Hematopoietic multipotent progenitor cell treated with erythropoietin and hydrocortisone succinate and interleukin-3 and kit ligand, for 17 days (in vitro differentiated cells): Measurements from ENCODE around the gene POLD4.

Experiments
- DNase-seq: peaks from one replicate; pipeline ENCODE4 v3.0.0-alpha.2; 2015; ENCODE audit warnings: low spot score

The POLD4 gene

DNA sequence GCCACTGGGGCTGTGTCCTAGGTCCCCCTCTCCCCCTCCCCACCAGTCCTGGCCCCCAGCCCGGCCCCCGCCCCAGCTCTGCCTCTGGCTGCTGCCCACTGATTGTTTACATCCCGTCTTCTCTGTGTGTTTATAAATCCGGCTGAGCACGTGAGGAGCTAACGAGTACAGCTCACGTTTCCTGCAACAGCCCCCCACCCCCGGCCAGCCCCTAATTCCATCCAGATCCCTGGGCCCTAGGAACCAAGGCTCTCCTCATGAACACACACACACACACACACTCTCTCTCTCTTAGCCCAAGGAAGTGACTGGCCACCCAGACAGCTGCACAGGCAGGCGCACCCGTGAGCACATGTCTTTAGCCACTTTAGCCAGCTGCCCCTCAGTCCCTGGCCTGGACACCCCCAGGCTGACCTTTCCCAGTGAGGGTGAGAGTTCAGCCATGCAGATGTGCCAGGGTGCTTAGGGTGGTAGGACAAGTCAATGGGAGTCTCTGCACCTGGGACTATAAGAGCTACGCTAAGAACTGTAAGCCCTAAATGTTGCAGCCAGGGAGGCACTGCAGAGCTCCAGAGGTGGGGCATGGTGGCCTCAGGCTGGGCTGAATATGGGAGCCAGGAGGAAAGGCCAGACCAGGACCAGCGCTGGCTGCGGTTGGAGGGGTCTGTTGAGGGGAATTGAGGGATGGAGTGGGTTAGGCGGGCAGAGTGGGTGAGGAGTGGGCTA lies 17.2 kb upstream of the POLD4 start:
- DNase-seq = no peak

DNA sequence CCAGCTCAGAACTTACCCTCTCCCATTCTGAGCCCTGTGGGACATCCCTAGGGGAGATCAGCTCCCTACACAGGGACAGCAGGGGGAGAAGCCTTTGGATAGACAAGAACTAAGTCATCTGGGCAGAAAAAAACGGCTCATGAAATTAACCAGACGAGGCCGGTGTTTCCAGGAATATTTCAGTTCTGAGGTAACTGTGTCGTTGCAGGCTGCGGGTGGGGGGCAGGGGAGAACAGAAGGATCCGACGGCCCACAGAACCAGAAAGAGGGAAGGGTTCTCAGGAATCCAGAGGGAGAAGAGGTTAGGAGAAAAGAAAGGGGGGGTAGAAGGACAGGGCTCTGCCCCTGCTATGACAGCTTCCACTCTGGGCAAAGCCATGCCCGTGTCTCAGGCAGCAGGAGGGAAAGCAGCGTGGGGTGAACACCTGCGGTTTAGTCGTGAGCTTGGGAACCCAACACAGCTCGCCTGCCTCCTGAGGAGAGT lies 16.5 kb upstream of the POLD4 start:
- no peak for DNase-seq

DNA sequence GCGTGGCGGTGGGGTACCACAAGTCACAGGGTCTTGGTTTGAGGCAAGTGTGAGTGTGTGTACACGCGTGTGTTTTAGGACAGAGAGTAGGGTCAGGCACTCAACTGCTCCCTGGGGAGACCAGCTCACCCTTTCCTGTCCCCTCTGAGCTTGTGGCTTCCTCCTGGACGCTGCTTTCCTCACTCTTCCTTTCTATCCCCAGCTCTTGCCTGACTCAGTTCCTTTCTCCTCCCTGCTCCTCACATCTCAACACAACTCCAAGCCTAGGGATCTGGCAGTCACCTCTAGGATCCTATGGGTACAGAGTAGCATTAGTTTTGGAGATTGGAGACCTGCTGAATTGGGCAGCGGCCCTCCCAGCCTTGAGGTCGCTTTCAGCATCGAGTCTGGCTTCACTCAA lies 15.9 kb upstream of the POLD4 start:
- no peak for DNase-seq

DNA sequence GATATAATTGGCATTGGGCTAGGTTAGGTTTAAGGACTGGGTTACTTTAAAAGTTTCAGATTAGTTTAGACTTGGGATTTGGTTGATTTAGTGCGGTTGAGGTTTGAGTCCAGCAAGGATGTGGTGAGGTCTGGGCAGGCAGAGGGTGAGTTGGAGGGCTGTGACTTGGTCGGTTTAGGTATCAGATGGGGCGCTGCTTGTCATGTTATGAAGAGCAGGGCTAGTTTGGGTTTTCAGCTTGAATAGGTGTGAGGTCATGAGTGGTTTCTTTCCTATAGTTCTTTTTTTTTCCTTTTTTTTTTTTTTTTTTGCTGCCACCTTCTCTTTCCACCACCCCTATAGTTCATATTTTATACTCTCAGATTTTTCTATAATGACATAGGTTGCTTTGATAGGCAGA lies 15.3 kb upstream of the POLD4 start:
- DNase-seq = no peak

DNA sequence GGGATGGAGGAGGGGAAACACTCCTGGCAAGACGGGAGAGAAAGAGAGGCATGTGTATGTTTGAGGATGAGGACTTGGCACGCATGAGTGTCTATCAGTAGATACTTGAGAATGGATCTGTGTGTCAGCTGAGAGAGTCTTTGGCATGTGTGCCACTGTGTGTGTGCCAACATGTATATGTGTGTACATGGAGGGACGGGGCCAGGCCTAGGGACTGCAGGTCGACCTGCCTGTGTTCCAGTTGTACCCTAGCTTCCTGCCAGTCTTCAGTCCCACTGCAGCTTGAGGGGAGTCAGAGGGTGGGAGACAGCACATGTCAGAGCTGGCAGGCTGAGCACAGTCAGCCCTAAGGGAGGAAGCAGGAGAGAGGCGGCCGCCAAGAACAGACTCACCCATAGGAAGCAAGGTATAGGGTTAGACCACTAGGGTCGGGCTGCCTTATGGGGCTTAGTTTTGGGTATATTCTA lies 14.4 kb upstream of the POLD4 start:
- no peak for DNase-seq

DNA sequence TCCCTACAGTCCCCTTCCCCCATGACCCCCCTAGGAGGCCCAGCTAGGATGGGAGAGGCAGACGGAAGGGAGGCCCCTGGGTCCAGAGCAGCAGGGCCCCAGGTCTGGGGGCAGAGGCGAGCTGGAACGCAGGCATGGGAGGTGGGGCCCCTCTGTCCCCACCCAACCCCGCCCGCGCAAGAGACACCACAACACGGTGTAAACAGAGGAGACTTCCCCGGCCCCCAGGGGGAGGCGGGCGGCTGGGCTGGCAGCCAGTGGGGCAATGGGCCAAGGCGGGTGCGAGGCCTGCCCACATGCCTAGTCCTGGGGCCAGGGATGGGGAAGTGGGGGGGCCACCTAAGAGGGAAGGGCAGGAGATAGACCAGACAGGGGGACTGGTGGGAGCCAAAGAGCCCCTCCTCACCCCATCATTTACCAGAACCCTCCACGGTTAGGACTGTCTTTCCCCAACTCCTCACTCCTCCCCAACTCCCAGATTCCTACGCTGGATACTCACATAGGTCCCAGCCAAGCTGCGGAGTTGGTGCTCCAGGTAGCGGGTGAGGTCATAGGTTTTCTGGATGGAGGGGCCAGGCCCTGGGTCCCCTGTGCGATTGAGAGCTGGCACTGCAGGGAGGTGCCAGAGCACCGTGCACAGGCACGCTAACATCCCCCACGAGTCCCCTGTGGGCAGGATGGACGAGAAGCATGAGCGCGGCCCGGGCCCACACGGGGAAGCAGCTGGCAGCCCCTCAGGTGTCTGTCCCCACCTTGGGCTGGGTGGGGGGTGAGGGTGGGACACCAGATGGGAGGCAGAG lies 13.8 kb upstream of the POLD4 start:
- DNase-seq = no peak

DNA sequence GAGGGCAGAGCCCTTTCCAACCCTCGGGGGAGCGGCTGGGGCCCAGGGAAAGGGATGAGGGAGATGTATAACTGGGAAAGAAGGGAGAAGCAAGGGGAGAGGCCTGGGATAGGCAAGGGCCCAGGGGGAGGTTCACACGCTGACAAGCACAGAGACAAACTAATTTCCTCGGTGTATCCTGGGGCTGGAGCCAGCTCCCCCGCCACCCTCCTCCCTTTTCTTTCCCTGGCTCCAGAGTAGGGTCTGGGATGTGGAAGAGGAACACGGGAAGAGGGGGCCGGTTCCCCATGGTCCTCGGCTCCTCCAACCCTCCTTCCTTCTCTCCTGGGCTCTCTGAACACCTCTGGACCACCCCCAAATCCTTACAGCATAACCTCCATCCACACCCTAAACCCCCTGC lies 13.2 kb upstream of the POLD4 start:
- no peak for DNase-seq

DNA sequence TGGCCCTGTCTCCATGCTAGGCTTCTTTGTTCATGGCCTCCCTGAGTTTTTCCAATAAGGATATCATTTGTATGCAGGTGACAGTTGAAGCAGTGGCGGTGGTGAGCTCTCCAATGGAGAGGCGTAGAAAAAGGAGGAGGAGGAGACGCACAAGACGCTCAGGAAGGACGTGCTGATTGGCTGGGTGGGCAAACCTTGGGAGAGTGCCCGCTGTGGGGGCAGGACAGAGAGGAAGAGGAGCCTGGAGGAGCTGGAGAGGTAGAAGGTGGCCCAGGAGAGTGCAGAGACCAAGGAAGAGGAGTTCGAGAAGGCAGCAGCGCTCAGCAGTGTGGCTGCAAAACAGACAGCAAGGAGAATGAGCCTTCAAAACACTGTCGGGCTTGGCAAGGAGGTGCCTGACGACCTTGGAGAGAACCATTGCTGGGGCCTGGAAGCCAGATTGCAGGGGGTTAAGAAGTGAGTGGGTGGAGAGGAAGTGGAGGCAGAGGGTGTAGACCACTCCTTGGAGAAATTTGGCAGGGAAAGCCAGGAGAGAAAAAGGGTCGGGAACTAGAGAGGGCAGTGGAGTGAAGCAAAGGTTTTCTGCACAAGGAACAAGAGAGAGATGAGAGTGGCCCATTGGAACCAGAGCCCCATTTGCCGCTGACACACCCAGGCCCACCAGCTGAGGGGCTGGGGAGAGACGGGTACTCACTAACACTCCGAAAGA lies 12.5 kb upstream of the POLD4 start:
- no peak for DNase-seq

DNA sequence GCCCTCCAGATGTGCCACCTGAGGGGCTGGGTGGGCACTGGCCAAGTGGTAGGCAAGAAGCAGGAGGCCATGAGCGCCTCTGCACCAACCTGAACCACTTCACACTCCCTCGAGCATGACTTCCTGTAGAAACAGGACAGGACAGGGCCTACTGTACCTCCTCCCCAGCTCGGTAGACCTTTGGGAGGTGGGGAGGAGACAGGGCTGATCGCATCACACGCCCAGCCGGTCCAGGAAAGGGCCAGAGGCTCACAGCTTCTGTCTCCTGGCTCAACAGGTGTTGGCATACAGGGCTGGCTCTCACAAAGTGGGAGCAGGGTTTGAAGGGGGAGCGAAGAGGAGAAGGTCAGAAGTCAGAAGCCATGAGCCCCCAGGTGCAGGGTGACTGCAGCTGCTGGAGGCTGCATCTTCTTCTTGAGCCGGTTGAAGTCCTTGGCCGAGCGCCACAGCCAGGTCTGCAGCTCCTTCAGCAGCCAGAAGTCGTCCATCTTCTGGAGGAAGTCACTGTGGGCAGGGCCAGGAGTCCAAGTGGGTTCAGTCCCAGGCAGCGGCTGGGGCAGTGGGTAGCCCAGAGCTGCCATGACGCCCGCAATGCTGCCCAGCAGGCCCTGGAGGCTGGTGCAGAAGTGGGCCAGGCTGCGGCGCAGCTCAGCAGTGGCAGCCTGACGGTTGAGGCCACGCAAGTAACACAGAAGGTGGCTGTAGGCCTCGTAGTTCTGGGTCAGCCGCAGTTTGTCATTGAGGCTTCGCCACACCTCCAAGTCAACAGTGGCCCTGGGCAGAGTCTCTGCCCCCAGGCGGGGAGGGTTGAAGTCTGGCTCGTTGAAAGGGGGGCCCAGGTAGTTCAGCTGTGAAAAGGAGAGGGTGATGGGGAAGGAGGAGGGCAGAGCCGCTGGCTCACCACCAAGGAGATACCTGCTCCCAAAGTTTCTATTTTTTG lies 11.7 kb upstream of the POLD4 start:
- no peak for DNase-seq

DNA sequence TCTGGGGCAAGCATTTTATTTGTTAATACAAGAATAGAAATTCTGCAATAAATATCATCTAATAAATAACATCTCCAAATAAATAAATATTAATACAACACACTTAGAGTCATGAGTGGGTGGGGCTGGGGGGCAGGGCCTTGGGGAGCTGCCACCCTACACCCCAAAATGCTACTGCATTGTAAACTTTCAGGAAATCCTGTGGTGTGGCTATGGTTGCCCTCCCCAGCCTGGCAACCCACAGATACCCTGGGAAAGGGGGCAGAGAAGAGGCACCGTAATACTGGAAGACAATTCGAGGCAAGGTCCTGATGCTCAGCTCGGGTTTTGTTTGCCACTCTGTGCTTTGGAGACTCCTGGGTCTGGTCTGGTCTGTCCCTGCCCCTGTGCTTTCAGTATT lies 10.8 kb upstream of the POLD4 start:
- no peak for DNase-seq

DNA sequence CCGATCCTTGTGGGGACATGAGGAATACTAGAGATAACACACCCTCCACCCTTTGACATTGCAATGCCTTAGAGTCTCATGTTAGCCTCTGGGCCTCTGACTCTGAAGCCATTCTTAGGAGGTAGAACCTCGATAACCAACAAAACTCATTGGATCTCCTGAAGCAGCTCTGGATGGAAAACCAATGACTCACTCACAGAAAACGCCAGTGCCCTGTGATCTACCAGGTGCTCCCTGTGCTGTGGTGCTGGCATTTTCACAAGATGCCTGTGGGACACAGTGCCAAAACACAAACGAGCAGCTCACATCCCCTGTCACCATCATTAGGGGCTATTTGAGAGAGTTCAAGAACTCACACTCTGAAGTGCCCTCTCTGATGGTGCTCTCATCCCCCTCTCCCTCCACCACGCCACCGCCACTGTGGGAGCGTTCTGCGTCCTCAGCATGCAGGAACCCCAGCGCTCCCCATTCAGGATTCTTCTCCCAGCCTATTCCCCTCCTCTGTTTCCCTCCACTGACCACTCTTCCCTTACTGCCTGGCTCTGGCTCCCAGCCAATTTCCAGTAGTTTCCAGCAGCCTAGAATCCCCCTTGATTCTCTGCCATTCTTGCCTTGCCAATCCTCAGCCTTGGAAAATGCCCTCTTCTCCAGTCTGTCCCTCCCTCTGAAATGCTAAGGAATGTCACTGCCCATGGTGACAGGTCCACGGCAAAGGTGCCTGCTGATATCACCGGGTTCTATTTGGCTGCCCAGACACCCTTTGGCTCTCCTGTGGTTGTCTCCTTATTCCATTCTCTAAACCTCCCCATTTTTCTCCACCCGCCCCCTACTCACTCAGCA lies 4.7 kb upstream of the POLD4 start:
- DNase-seq = peak; percentile 3

DNA sequence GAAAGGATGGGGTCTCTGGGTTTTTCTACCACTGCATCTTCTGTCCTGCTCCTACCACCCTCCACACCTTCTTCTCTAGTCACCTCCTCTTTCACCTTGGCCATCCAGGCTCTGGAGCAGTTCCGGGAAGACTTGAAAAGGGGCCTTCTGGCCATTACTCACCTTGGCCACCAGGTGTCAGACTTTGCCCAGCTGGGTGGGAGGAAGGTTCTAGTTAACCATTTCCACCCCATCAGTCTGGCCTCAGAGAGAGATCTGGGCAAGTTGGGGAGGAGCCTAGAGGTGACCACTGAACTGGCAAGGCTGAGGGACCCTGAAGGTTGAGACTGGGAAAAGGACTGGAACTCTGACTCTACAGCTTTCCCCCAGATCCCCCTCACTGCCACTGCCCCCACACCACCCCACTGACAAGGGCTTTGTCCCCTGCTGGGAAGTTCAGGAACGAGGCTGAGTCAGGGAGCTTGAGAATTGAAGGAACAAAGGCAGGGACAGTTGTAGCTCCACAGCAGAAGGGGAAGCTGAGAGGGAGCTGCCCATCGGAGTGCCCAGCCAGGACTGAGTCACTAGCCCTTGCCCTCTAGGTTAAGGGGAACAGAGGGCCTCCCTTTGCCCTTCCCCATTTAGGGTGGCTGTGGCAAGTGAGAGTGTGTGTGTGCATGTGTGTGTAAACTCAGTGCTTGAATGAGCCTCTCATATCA lies 3.7 kb upstream of the POLD4 start:
- DNase-seq = peak; percentile 85

DNA sequence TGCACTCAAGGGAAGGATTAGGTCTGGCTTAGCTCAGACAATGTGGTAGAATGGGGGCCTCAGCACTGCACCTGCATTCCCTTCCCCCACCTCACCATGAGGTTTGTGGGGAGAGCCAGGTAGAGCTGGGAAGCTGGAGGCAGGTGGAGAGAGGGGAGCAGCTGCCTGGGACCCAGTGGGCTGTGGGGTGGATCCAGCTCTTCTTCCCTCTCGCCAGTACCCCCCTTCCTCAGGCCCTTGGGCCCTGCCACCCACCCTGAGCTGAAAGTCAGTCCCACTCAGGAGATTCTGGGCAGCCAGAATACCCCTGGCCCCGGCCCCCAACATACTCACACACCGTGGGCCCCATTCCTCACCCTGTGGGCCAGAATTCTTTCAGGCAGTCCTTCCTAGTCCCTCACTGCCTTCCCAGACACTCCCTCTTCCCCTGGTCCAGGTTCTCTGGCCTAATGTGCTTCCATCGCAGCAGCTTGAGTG lies 3.1 kb upstream of the POLD4 start:
- peak; percentile 3 for DNase-seq

DNA sequence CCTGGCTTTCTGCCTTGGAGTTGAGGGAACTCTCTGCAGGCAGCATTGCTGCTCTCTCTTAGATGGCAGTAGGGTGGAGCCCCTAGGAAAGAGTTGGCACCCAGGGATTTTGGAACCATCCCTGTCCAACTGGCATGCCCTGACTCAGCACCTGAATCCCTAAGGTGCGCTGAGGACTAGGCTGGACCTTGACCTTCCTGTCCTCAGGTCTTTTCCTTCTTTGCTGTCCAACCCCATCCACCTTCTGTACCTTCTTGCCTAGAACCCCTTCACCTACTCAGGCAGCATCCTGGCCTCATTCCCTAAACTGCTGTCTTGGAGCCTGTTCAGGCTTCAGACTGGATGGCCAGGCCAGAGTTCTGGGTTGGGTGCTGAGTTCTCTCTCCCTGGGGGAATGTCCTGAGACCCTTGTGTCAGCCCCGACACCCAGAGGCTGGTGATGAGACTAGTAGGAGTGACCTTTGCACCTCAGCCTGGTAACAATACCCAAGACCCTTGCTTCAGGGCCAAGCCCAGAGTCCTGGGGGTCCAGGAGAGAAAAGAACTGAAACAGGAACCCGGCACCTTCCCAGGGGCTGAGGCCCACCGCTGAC lies 2.5 kb upstream of the POLD4 start:
- DNase-seq = peak; percentile 5

DNA sequence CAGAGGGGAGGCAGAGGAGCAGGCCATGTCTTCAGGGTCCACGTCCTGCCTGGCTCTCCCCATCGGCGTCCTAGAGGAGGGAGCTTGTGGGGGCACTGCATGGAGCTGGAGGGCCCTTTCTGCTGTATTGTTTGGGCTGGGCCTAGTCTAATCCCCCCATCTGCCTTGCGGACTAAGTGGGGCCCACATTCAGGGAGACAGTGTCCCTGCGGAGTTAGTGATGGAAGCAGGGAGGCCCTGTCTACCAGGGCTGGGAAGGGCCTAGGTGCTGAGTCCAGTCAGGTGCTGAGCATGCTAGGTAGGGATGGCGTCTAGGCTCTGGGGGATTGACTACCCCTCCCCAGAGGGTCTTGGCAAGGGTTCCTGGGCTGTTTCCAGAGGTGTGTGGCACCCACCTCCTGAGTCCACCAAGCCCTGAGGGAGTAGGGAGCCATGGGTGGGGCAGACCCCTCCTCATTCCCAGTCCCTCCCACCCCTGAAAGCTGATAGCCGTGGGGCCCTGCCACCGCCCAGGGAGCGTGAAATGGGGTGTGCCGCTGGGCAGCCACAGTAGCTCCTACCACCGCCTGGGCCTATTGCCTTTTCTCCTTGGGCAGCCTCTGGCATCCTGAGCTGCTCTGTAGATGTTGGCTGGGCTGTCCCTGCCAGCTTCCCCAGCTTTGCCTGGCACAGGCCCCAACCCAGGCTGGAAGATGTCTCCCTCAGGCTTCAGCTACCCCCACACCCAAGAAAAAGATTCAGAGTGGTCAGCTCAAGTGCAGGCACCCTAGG lies 1.9 kb upstream of the POLD4 start:
- DNase-seq = no peak

DNA sequence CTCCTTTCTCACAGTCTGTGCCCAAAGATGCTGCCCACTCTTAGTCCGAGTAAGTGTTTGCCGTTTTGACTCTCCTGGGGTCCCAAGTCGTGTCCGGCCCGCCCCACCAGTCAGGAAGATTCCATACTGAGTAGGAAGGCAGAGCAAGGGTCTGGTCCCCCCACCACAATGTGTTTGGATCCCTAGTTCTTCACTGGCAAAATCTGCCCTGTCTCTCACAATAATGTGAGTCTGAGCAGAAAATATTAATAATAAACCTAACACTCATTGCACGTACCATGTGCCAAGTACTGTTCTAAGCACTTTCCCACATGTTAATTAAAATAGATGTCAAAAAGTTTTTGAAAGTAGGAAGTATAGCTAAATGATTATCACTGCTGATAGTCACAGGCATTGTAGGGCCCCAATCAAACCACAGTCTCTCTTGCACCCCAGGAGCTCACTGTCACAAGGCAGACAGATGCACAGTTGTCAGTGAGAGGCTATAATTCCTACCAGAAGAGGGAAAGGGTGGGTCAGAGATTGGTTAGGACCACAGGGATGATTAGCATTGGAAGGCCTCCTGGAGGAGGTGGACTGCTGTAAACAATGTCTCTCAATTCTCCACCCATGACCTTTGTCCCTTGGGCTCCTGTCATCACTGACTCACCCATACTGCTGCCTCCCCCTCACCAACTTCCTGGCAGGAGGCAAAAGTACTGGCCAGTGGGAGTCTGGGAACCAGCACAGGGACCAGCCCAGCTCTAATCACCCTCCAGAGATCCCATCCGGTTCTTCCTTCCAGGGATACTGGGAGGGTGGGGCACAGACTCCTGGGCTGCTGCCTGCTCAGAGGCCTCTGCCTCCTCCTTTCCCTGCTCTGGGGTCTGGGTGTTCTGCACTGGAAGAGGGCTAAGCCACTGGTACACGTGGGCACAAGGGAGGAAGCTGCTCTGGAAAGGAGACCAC lies 1.0 kb upstream of the POLD4 start:
- DNase-seq = peak; percentile 17

DNA sequence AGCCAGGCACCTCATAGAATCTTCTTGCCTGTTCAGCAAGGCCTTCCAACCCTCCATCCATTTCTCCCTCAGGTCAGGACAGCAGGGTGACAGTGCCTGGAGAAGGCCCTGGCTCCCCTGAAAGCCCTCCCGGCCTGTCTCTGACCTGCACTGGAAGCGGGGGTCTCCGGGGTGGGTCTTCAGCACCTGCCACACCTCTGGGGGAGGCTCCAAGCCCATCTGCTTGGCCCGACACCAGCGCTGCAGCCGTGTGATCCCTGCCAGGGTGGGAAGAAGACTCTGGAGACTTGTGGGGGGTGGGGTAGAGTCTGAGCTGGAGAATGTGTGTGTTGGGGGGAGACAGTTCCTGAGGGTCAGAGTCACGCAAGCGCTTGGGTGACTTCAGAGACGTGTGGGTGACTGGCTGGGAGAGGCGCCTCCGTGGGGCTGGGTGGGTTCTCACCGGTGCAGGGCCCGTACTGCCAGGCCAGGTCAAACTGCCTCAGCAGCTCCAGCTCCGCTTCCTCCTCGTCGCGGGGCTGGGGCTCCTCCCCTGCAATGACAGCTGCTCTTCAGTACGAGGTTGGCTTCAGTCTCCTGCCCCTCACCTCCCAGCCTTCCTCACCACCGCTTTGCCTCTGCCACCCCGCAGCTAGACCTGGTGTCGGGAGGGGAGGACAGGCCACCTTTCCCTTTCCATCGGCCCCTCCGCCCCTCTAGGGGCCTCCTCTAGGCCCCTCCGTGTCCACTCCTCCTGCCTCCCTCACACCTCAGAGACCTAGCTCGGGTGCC lies 615 bp downstream of the POLD4 start:
- DNase-seq = no peak
